Bronchial smooth muscle cell (primary cell): ENCODE measurements around the gene OR6C68. TPM values are rescaled to one million over a fixed set of nuclear protein-coding genes. Genes with fewer than 3 reads are reported as not detected.

Experiments
- total RNA-seq: library from RNA; depleted of rRNA; stranded (reverse); fragments of >200 nt; gene quantifications from 2 replicates; pipeline ENCODE4 v1.2.1, GENCODE V29; 2014

The OR6C68 gene
- total RNA-seq: not detected in 2 replicates

DNA sequence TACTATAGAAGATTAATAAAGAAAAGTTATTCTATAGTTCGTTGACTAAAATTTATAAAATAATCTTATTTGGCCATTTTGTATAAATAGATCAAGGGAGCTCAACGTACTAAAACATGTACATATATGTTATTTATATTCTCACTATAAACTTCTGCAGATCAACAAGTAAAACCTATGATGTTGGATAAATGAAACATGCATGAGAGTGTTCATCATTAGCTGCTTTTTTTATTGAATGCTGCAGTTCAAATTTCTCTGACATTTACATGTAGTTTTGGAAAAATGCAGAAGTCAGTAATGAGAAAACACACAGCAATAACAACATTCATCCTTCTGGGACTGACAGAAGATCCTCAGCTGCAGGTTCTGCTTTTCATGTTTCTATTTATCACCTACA, at the start of gene OR6C68:
TSS of gene OR6C68 (plus strand) at position 301 of the 400 bp plus-strand sequence. CDS start at position 301, 0 bp downstream.

DNA sequence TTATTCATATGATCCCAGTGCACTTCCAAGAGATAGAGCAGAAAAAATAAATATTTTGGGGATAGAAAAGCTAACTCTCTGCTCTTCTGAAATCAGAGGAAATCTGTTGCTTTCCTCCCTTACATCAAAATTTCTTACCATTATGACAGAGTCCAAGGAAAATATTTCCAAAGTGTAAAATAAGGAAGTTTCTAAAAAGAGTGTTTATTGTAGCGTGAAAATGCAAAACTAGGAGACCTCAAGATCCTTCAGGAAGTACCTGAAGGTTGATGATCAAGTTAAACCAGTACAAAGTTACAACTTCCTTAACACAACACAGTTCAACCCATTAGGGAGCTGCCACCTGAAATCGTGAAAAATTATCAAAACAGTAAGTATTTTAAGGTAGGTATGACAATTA, 48.4 kb upstream of the OR6C68 start, which contains the start of gene OR6C2:
TSS of gene OR6C2 (plus strand) at position 301 of the 400 bp plus-strand sequence. CDS start 8,138 bp downstream, outside the sequence.

DNA sequence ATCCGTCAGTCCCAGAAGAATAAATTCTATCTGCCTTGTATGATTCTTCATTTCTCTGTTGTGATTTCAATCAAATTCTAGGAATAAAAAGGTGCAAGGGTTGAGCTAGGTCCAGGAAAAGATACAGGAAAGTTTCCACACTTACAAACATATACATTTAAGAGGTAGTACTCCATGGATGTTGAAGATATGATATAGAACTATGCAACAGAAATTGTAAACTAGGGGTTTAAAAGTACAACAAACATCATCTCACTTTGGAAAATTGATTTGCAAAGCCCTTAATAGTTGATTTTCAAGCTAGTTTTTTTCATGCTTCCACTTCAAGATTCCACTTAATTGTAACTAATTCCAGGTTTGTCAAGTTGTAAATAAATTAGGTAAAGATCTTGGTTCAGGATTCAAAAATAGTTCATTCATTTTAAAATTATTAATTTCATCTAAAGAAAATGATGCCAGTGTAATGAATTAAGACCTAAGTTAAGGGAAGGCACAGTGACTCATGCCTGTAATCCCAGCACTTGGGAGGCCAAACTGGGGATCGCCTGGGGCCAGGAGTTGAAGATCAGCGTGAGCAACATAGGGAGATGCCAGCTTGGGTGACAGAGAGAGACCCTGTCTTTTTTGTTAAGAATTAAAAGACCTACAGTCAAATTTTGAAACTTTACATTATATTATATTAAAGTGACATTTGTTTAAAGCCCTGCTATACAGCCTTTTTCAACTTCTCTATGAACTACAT, 21.9 kb upstream of the OR6C68 start, which contains the start of gene OR6C70:
TSS of gene OR6C70 (minus strand) at position 51 of the 742 bp plus-strand sequence. CDS start at position 51, 0 bp downstream.

Other genes starting within 250 kb of the OR6C68 start
- gene OR6C74, start 247.8 kb upstream of the OR6C68 start, total RNA-seq: not detected in 2 replicates
- gene OR6C6, start 195.8 kb upstream of the OR6C68 start, total RNA-seq: not detected in 2 replicates
- gene OR6C1, start 178.0 kb upstream of the OR6C68 start, total RNA-seq: not detected in 2 replicates
- gene OR6C3, start 161.6 kb upstream of the OR6C68 start, total RNA-seq: not detected in 2 replicates
- gene OR6C75, start 129.4 kb upstream of the OR6C68 start, total RNA-seq: not detected in 2 replicates
- gene OR6C65, start 91.8 kb upstream of the OR6C68 start, total RNA-seq: not detected in 2 replicates
- 0.16 TPM in 1 of 2 replicates, not detected in the other for gene OR6C76, start 66.1 kb upstream of the OR6C68 start, total RNA-seq
- not detected in 2 replicates for gene OR6C2, start 48.3 kb upstream of the OR6C68 start, total RNA-seq
- gene OR6C70, start 22.2 kb upstream of the OR6C68 start, total RNA-seq: not detected in 2 replicates
- gene OR6C4, start 57.2 kb downstream of the OR6C68 start, total RNA-seq: not detected in 2 replicates
- not detected in 2 replicates for gene OR2AP1, start 80.1 kb downstream of the OR6C68 start, total RNA-seq
- gene OR10P1, start 144.5 kb downstream of the OR6C68 start, total RNA-seq: not detected in 2 replicates
- gene ITGA7, start 215.5 kb downstream of the OR6C68 start, total RNA-seq: 2.7 and 3.8 TPM in 2 replicates
- gene BLOC1S1, start 223.7 kb downstream of the OR6C68 start, total RNA-seq: 154 and 162 TPM in 2 replicates
- gene RDH5, start 228.0 kb downstream of the OR6C68 start, total RNA-seq: 8.7 and 10.4 TPM in 2 replicates
- gene CD63, start 236.6 kb downstream of the OR6C68 start, total RNA-seq: 3,848 and 5,531 TPM in 2 replicates